SU-DHL-6 (cell line): ENCODE results near the gene RCAN3.

Experiments used
- EZH2phosphoT487 ChIP-seq: fragments of 200-600 bp; sonication (generic), shearing (Covaris generic); conservative IDR thresholded peaks from 2 replicates; pipeline ENCODE4 v1.6.1; 2018; ENCODE audit warnings: mild to moderate bottlenecking, antibody characterized with exemption, low read length, moderate library complexity, mixed read lengths
- TF ChIP-seq, protein P1 (sequence below): fragments of 200-600 bp; sonication (generic); IDR thresholded peaks from one replicate; pipeline ENCODE4 v1.5.1; 2017; ENCODE audit warnings: antibody characterized with exemption, mild to moderate bottlenecking, low read length, moderate library complexity; ENCODE audit not compliant: insufficient read depth, poor library complexity, severe bottlenecking

DNA sequence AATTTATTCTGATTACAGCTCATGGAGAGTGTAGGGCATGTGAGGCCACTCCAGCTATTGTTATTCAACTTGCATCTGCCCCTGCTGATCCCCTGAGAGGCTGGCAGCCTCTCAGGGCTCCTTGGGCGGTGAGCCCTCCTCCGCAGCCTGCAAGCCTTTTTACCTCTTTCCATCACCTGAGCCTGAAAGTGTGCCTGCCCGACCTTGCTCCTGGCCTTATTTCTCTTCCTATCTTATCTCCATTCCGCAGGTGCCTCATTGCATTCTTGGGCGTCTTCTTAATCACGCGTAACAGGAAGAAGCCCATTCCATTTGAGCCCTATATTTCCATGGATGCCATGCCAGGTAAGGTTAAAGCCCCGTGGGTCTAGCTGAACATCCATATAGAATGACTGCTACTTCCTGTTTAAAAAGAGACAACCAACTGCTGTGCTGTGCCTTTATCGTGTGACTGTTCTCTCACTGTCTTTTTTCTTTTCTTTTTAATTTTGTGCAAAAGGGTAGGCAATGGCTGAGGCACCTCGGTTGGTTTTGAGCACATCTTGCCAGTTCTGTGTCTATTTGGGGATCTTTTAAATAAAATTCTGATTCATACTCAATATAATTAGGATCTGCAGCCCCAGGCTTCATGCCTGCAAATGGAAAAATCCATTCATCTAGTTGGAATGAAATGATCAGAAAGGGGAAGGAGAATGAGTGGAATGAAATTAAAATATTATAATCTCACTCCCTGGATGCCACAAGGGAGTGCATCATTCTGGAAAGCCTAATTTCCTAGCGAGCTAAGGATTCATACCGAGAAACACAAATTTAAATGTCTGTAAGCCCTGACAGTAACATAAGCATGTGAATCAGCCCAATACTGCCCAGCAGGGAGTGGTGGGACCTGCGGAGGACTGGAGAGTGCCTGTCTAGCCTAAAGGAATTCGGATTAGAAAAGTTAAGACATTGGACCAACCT, 38.6 kb upstream of the RCAN3 start:
- TF ChIP-seq, protein P1, sequence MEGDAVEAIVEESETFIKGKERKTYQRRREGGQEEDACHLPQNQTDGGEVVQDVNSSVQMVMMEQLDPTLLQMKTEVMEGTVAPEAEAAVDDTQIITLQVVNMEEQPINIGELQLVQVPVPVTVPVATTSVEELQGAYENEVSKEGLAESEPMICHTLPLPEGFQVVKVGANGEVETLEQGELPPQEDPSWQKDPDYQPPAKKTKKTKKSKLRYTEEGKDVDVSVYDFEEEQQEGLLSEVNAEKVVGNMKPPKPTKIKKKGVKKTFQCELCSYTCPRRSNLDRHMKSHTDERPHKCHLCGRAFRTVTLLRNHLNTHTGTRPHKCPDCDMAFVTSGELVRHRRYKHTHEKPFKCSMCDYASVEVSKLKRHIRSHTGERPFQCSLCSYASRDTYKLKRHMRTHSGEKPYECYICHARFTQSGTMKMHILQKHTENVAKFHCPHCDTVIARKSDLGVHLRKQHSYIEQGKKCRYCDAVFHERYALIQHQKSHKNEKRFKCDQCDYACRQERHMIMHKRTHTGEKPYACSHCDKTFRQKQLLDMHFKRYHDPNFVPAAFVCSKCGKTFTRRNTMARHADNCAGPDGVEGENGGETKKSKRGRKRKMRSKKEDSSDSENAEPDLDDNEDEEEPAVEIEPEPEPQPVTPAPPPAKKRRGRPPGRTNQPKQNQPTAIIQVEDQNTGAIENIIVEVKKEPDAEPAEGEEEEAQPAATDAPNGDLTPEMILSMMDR: no peak
- no peak for TF ChIP-seq EZH2phosphoT487
